Measurements from ENCODE around the gene FBXO22.
A peak's percentile ranks its signal among the peaks of the same experiment; 100 is the strongest.
"Not testable (repeated sequence)": the region's sequence is repeated elsewhere in the genome, so short reads cannot be mapped to it uniquely, and the experiment has no call there.

The FBXO22 gene

GRCh38 chr15:75891895-75892294, 11.8 kb upstream of the FBXO22 start:
- peaks cover 50% of the 10 kb centered on the region for H3K36me3 Mint-ChIP-seq (ENCODE audit: low read depth)
- peak overlapping the region; percentile 80 for H3K27ac Mint-ChIP-seq

GRCh38 chr15:75895731-75896130, 7.9 kb upstream of the FBXO22 start:
- Mint-ChIP-seq H3K27ac (no peak overlapping the region), H3K4me3 (no peak overlapping the region), H3K27me3 (no peaks in the 10 kb centered on the region), H3K36me3 (ENCODE audit: low read depth) (peaks cover 35% of the 10 kb centered on the region), H3K9me3 (no peaks in the 10 kb centered on the region), H3K4me1 (ENCODE audit: low read depth) (peaks cover 12% of the 10 kb centered on the region)
- DNase-seq = no peak

More at GRCh38 chr15:75891895-75892294, 11.8 kb upstream of the FBXO22 start:
- Mint-ChIP-seq H3K9me3 (no peaks in the 10 kb centered on the region), H3K4me3 (no peak overlapping the region), H3K4me1 (ENCODE audit: low read depth) (peaks cover 11% of the 10 kb centered on the region), H3K27me3 (no peaks in the 10 kb centered on the region)
- no peak for DNase-seq

GRCh38 chr15:75900577-75900976, 3.1 kb upstream of the FBXO22 start:
- Mint-ChIP-seq H3K4me1 (ENCODE audit: low read depth) (peaks cover 34% of the 10 kb centered on the region), H3K9me3 (no peaks in the 10 kb centered on the region), H3K27me3 (no peaks in the 10 kb centered on the region), H3K36me3 (ENCODE audit: low read depth) (peaks cover 31% of the 10 kb centered on the region), H3K27ac (no peak overlapping the region), H3K4me3 (no peak overlapping the region)
- no peak for DNase-seq

DNA sequence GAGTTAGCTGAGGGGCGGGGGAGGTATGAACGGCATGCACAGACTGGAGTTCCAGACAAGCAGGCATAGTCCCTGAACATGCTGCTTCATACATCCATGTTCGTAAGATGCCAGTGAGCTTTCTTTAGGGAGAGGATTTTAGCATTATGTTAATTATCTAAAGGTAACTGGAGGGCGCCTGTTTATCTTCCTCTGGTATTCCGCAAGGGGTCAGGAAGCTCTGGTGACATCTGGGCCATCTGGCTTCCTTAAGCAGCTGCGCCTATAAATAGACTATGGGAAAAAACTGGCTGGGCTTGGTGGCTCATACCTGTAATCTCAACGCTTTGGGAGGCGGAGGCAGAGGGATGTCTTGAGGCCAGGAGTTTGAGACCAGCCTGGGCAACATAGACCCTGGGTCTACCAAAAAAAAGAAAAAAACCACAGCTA, 1.5 kb upstream of the FBXO22 start:
- H3K4me1 Mint-ChIP-seq (ENCODE audit: low read depth) = peaks cover 43% of the 10 kb centered on the region
- H3K27me3 Mint-ChIP-seq = no peaks in the 10 kb centered on the region
- no peak overlapping the region for H3K27ac Mint-ChIP-seq
- no peak for DNase-seq
- H3K4me3 Mint-ChIP-seq = peak overlapping the region; percentile 31
- H3K9me3 Mint-ChIP-seq = no peaks in the 10 kb centered on the region
- H3K36me3 Mint-ChIP-seq (ENCODE audit: low read depth) = peaks cover 41% of the 10 kb centered on the region

DNA sequence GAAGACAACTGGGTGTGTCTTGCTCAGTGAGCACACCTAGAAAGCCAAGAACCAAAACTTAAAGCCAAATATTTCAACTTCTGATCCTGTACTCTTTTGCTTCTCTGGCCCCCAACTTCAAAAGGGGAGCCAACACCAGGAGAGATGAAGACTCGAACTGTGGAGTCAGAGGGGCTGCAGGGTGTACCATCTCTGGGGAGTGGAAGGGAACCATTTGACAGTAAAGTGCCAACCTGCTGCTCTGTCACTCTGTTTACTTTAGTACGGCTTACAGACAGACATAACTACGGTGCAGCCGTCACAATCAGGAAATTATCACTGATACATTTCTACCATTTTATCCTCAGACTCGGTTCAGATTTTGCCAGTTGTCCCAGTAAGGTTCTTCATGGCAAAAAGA, 1.6 kb downstream of the FBXO22 start:
- H3K27ac Mint-ChIP-seq = peak overlapping the region; percentile 80
- peaks cover 60% of the 10 kb centered on the region for H3K4me1 Mint-ChIP-seq (ENCODE audit: low read depth)

GRCh38 chr15:75910355-75910754, 6.7 kb downstream of the FBXO22 start:
- peaks cover 91% of the 10 kb centered on the region for H3K36me3 Mint-ChIP-seq (ENCODE audit: low read depth)
- H3K27me3 Mint-ChIP-seq, H3K4me3 Mint-ChIP-seq: not testable (repeated sequence)

More for the DNA sequence above, 1.6 kb downstream of the FBXO22 start:
- Mint-ChIP-seq H3K4me3 (peak overlapping the region; percentile 100), H3K9me3 (peaks cover under 1% of the 10 kb centered on the region), H3K36me3 (ENCODE audit: low read depth) (peaks cover 57% of the 10 kb centered on the region), H3K27me3 (no peaks in the 10 kb centered on the region)
- no peak for DNase-seq

DNA sequence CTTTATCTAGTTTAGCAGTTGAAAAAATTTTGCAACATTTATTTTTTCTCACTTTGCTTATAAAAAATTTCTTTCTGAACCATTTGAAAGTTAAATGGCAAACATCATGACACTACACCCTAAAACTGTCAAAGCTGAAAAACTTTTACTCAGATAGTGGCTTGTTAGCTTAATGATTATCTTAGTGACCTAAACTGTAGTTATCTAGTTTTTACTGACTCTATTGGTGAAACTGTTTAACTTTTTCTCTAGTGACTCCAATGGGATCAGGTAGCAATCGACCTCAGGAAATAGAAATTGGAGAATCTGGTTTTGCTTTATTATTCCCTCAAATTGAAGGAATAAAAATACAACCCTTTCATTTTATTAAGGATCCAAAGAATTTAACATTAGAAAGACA, 13.3 kb downstream of the FBXO22 start:
- Mint-ChIP-seq H3K27me3 (no peaks in the 10 kb centered on the region), H3K4me1 (ENCODE audit: low read depth) (peaks cover 8% of the 10 kb centered on the region), H3K4me3 (no peak overlapping the region), H3K27ac (no peak overlapping the region), H3K9me3 (no peaks in the 10 kb centered on the region), H3K36me3 (ENCODE audit: low read depth) (peaks cover 83% of the 10 kb centered on the region)
- no peak for DNase-seq

More at GRCh38 chr15:75910355-75910754, 6.7 kb downstream of the FBXO22 start:
- H3K9me3 Mint-ChIP-seq, DNase-seq, H3K27ac Mint-ChIP-seq: not testable (repeated sequence)
- H3K4me1 Mint-ChIP-seq (ENCODE audit: low read depth) = peaks cover 54% of the 10 kb centered on the region

DNA sequence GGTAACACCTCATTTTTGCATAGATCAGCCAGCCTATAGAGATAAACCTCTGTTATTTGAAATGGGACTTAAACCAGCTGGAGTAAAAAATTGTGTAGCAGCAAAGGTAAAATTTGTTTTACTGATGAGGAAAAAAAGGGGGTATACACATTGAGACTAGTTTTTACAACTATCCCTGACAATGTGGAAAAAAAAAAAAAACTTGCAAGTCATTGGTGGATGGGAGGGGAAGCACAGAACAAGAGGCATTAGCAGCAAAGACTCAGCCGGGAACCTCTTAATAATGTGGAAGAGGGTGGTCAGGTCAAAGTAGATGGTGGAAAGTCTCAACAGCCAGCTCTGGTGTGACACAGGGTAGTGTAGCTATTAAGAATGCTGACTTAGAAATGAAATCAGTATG, 14.5 kb downstream of the FBXO22 start:
- no peak for DNase-seq
- Mint-ChIP-seq H3K4me3 (no peak overlapping the region), H3K36me3 (ENCODE audit: low read depth) (peaks cover 82% of the 10 kb centered on the region), H3K9me3 (no peaks in the 10 kb centered on the region), H3K27ac (no peak overlapping the region), H3K4me1 (ENCODE audit: low read depth) (peaks cover 11% of the 10 kb centered on the region), H3K27me3 (no peaks in the 10 kb centered on the region)

- Mint-ChIP-seq H3K27me3 (no peaks in the 10 kb centered on the region), H3K4me1 (ENCODE audit: low read depth) (peaks cover 21% of the 10 kb centered on the region), H3K9me3 (no peaks in the 10 kb centered on the region), H3K36me3 (ENCODE audit: low read depth) (peaks cover 76% of the 10 kb centered on the region), H3K4me3 (no peak overlapping the region), H3K27ac (no peak overlapping the region)
- no peak for DNase-seq
These were observed 16.4 kb downstream of the FBXO22 start for GRCh38 chr15:75920079-75920478.

GRCh38 chr15:75921732-75922703, 18.3 kb downstream of the FBXO22 start:
- Mint-ChIP-seq H3K27ac (no peak overlapping the region), H3K36me3 (ENCODE audit: low read depth) (peaks cover 84% of the 10 kb centered on the region), H3K4me3 (no peak overlapping the region), H3K27me3 (no peaks in the 10 kb centered on the region), H3K4me1 (ENCODE audit: low read depth) (peaks cover 31% of the 10 kb centered on the region), H3K9me3 (no peaks in the 10 kb centered on the region)
- DNase-seq = no peak

- no peaks in the 10 kb centered on the region for H3K9me3 Mint-ChIP-seq
These were observed 20.1 kb downstream of the FBXO22 start for GRCh38 chr15:75923756-75924155.

GRCh38 chr15:75924576-75924975, 20.9 kb downstream of the FBXO22 start:
- DNase-seq = no peak
- H3K27me3 Mint-ChIP-seq = no peaks in the 10 kb centered on the region
- H3K4me1 Mint-ChIP-seq (ENCODE audit: low read depth) = peaks cover 47% of the 10 kb centered on the region
- no peaks in the 10 kb centered on the region for H3K9me3 Mint-ChIP-seq
- H3K4me3 Mint-ChIP-seq = no peak overlapping the region
- no peak overlapping the region for H3K27ac Mint-ChIP-seq
- H3K36me3 Mint-ChIP-seq (ENCODE audit: low read depth) = peaks cover 79% of the 10 kb centered on the region

More at GRCh38 chr15:75923756-75924155, 20.1 kb downstream of the FBXO22 start:
- Mint-ChIP-seq H3K27ac (peak overlapping the region; percentile 10), H3K36me3 (ENCODE audit: low read depth) (peaks cover 84% of the 10 kb centered on the region), H3K4me1 (ENCODE audit: low read depth) (peaks cover 44% of the 10 kb centered on the region), H3K4me3 (no peak overlapping the region), H3K27me3 (no peaks in the 10 kb centered on the region)
- DNase-seq = no peak

- Mint-ChIP-seq H3K27me3 (no peaks in the 10 kb centered on the region), H3K9me3 (no peaks in the 10 kb centered on the region), H3K27ac (no peak overlapping the region), H3K4me3 (no peak overlapping the region), H3K4me1 (ENCODE audit: low read depth) (peaks cover 53% of the 10 kb centered on the region), H3K36me3 (ENCODE audit: low read depth) (peaks cover 79% of the 10 kb centered on the region)
- DNase-seq = no peak
These were observed 21.8 kb downstream of the FBXO22 start for GRCh38 chr15:75925440-75925839.

DNA sequence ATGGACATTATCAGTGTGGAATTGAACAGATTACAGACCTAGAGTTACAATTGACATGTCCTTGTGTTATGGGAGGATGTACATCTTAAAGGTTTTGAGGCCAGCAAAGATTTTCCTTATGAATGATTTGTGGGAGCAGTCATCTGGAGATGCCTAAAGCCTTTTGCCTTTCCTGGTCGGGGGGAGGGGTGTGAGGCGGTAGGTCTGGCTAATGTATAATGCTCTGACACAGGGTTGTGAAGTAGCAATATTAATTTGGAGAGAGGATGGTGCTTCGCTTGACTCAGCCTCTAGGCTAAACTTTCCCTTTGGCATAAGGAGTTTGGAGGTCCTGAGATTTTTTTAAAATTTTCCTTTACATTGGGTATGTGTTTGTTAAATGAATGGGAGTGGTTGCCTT, 23.3 kb downstream of the FBXO22 start:
- no peaks in the 10 kb centered on the region for H3K27me3 Mint-ChIP-seq
- H3K4me3 Mint-ChIP-seq = no peak overlapping the region
- no peaks in the 10 kb centered on the region for H3K9me3 Mint-ChIP-seq
- no peak overlapping the region for H3K27ac Mint-ChIP-seq
- no peak for DNase-seq
- H3K36me3 Mint-ChIP-seq (ENCODE audit: low read depth) = peaks cover 85% of the 10 kb centered on the region
- peaks cover 53% of the 10 kb centered on the region for H3K4me1 Mint-ChIP-seq (ENCODE audit: low read depth)

- Mint-ChIP-seq H3K27ac (no peak overlapping the region), H3K4me1 (ENCODE audit: low read depth) (peaks cover 46% of the 10 kb centered on the region), H3K36me3 (ENCODE audit: low read depth) (peaks cover 83% of the 10 kb centered on the region), H3K4me3 (no peak overlapping the region), H3K27me3 (no peaks in the 10 kb centered on the region), H3K9me3 (no peaks in the 10 kb centered on the region)
- no peak for DNase-seq
These were observed 23.9 kb downstream of the FBXO22 start for GRCh38 chr15:75927601-75928000.

All from activated T-cell treated with anti-CD3 and anti-CD28 coated beads, Interleukin-2, amount 50 U/mL, for 24 hours (primary cell).